Esophagus squamous epithelium (tissue), 4 donors: ENCODE results near the gene SYP.

Source experiments
- CTCF ChIP-seq, 6 experiments: fragments of 450-650 bp in 4 of 6; fragments of 200-600 bp in 2 of 6; sonication (generic) in 2 of 6; IDR thresholded peaks; one replicate each; pipeline ENCODE4 v1.5.1; 2016 to 2019; ENCODE audit warnings: antibody characterized with exemption in 6 of 6, mild to moderate bottlenecking in 4 of 6, moderate library complexity in 4 of 6
- POLR2A ChIP-seq, 4 donors: fragments of 450-650 bp; IDR thresholded peaks; one replicate each; pipeline ENCODE4 v1.6.1; 2017; ENCODE audit warnings: antibody characterized with exemption in 4 of 4, mild to moderate bottlenecking in 4 of 4, moderate library complexity in 3 of 4

- TF ChIP-seq CTCF (IDR thresholded peaks at IDR 0.05) = no peak
- peak in 3 of 4 donors; percentile 22 to 64 (median 31) for TF ChIP-seq POLR2A (IDR thresholded peaks at IDR 0.05)
Observed at GRCh38 chrX:49184294-49185281, 15.4 kb downstream of the SYP start.
